Measurements from ENCODE around the gene THOC2.
"Not testable (repeated sequence)": the region's sequence is repeated elsewhere in the genome, so short reads cannot be mapped to it uniquely, and the experiment has no call there.

THOC2 gene

GRCh38 chrX:123664467-123665167 is 68.2 kb downstream of the THOC2 start:
- not testable (repeated sequence) for DNase-seq (ENCODE audit: low spot score)

DNA sequence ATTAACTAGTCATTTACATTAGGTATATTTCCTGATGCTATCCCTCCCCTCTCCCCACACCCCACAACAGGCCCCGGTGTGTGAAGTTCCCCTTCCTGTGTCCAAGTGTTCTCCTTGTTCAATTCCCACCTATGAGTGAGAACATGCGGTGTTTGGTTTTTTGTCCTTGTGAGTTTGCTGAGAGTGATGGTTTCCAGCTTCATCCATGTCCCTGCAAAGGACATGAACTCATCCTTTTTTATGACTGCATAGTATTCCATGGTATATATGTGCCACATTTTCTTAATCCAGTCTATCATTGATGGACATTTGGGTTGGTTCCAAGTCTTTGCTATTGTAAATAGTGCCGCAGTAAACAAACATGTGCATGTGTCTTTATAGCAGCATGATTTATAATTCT is 69.1 kb downstream of the THOC2 start:
- not testable (repeated sequence) for DNase-seq (ENCODE audit: low spot score)

GRCh38 chrX:123656507-123656906 is 76.3 kb downstream of the THOC2 start:
- DNase-seq (ENCODE audit: low spot score): not testable (repeated sequence)

- DNase-seq (ENCODE audit: low spot score): not testable (repeated sequence)
Measured at GRCh38 chrX:123648811-123649181, 84.1 kb downstream of the THOC2 start.

- DNase-seq (ENCODE audit: low spot score): no peak
Measured at GRCh38 chrX:123648028-123648810, 84.6 kb downstream of the THOC2 start.

DNA sequence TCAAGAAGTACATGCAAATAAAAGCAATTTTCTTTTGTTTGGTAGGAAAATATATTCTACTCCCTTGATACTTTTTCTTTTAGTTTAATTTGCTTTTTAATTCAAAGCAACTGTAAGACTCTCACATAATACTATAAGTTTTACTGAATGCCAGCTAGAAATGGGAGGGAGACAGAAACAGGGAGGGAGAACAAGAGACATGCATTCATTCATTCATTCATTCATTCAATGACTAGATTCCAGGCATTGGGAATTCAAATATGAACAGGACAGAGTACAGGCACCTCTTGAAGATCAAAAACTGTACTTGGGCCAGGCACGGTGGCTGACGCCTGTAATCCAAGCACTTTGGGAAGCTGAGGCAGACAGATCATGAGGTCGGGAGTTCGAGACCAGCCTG is 85.6 kb downstream of the THOC2 start:
- no peak for DNase-seq (ENCODE audit: low spot score)

- no peak for DNase-seq (ENCODE audit: low spot score)
Measured at GRCh38 chrX:123629502-123629901, 103.3 kb downstream of the THOC2 start.

- no peak for DNase-seq (ENCODE audit: low spot score)
Measured at GRCh38 chrX:123626962-123627361, 105.9 kb downstream of the THOC2 start.

GRCh38 chrX:123625952-123626351 is 106.9 kb downstream of the THOC2 start:
- DNase-seq (ENCODE audit: low spot score): no peak

DNA sequence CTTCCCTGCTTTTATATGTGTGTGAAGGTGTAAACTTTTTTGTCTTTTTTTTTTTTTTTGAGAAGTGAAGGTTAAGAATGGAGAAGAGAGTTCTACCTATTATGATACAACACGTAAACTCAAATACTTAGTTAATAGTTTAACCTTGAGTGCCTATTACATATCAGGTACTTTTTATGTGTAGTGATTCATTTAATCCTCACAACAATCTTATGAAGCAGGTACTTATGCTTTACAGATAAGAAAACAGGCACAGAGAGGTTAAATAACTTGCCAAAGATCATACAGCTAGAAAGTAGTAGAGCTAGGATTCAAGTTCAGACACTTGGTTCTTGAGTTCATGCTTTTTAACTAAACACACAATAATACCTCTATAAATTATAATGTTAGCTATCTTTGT is 107.4 kb downstream of the THOC2 start:
- DNase-seq (ENCODE audit: low spot score): no peak

DNA sequence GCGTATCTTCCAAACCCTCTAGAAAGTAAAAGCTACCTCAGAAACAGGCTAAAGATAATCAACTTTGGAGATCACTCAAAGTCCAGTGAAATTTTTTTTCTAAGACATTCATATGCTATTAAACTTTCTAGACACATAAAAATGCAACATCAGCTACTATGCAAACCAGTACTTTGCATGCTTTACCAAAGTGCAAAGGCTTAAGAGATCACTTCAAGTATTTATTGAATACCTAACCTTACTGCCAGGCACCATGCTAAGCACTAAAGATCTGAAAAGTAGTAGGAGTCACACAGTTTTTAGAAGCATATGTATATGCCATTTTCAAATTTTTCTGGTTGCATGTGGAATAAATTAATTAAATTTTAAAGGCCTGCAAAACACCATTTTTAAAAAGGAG is 115.8 kb downstream of the THOC2 start:
- DNase-seq (ENCODE audit: low spot score): no peak

GRCh38 chrX:123610915-123611314 is 121.9 kb downstream of the THOC2 start:
- DNase-seq (ENCODE audit: low spot score): no peak

DNA sequence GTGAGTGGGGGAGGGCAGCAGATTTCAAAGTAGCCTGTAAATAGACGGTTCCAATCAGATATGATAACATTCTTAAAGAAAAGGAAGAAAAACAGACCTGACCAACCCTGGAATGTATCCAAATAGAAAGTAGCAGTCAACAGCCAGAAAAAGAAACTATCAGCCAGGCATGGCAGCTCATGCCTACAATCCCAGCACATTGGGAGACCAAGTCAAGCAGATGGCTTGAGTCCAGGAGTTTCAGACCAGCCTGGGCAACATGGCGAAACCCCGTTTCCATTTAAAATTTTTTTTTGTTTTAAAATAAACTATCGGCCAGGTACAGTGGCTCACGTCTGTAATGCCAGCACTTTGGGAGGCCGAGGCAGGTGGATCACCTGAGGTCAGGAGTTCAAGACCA is 125.0 kb downstream of the THOC2 start:
- DNase-seq (ENCODE audit: low spot score): no peak

- DNase-seq (ENCODE audit: low spot score): no peak
Measured at GRCh38 chrX:123607270-123607669, 125.6 kb downstream of the THOC2 start.

DNA sequence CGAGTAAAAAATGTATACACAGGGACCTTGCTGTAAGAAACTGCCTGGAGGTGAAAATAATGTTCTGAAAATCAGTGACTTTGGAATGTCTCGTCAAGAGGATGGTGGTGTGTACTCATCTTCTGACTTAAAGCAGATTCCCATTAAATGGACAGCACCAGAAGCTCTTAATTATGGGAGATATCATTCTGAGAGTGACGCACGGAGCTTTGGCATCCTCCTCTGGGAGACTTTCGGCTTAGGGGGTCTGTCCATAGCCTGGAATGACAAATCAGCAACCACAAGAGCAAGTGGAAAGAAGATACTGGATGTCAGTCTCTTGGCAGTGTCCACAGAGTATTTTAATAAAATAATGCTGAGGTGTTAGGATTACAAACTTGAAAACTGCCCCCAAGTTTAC is 129.4 kb downstream of the THOC2 start:
- DNase-seq (ENCODE audit: low spot score): no peak

- no peak for DNase-seq (ENCODE audit: low spot score)
Measured at GRCh38 chrX:123601437-123601836, 131.4 kb downstream of the THOC2 start.

- DNase-seq (ENCODE audit: low spot score): no peak
Measured at GRCh38 chrX:123600181-123600580, 132.7 kb downstream of the THOC2 start.

DNA sequence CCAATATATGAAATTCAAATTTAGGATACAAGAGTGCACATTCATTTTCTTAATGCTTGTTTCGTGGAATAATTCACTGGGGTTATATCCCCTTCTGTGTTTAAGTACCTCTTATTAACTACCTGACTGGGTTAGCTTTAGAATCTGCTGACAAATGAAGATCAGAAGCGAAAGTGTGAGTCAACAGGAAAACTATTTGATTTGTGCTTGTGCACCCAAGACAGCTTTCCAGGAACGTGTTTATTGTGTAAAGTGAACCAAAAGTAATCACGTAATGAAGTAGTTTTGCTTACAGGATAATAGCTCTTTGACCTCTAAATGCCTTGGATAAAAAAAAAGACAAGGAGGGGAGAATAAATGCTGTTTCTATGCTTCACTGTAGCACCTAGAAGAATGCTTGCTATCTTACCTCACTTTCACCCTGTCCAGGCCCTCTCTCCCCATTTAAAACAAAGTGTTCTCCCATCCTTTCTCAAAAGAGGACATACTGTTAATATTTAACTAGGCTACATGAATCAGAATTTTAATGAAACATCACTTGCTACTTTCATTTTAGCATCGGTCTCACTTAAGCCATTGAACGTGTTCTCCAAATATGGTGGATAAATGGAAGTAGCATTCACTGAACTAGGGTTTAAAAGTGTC is 141.9 kb downstream of the THOC2 start:
- no peak for DNase-seq (ENCODE audit: low spot score)

- DNase-seq (ENCODE audit: low spot score): no peak
Measured at GRCh38 chrX:123588723-123589122, 144.1 kb downstream of the THOC2 start.

GRCh38 chrX:123581586-123581985 is 151.3 kb downstream of the THOC2 start:
- no peak for DNase-seq (ENCODE audit: low spot score)

GRCh38 chrX:123580792-123581191 is 152.1 kb downstream of the THOC2 start:
- no peak for DNase-seq (ENCODE audit: low spot score)

- not testable (repeated sequence) for DNase-seq (ENCODE audit: low spot score)
Measured at GRCh38 chrX:123574027-123574426, 158.8 kb downstream of the THOC2 start.

GRCh38 chrX:123570011-123570590 is 162.8 kb downstream of the THOC2 start:
- no peak for DNase-seq (ENCODE audit: low spot score)
